ENCODE data around the gene CASS4.

- TF ChIP-seq EZH2 (IDR thresholded peaks at IDR 0.05) (no peak), POLR2AphosphoS5 (IDR thresholded peaks at IDR 0.05; ENCODE audit: borderline replicate concordance, low read depth, low read length) (no peak), FOXP2 (optimal IDR thresholded peaks at IDR 0.05; ENCODE audit: control extremely low read depth, extremely low read length, insufficient read depth) (no peak)
These were observed 3.0 kb downstream of the CASS4 start for GRCh38 chr20:56414842-56415765.
